Glutamatergic neuron (in vitro differentiated cells): ENCODE results near the gene CLCN1. TPM values are rescaled to one million over a fixed set of nuclear protein-coding genes. Genes with fewer than 3 reads are reported as not detected.
A peak's percentile ranks its signal among the peaks of the same experiment; 100 is the strongest.

ENCODE experiments used
- DNase-seq: peaks from one replicate; pipeline ENCODE4 v3.0.0; 2022
- H3K27ac Mint-ChIP-seq: one replicate; pipeline ENCODE4 v1.8.0; 2020; ENCODE audit warnings: mild to moderate bottlenecking, mixed read lengths, inconsistent platforms; ENCODE audit not compliant: unreplicated experiment
- H3K27me3 Mint-ChIP-seq: one replicate; pipeline ENCODE4 v1.8.0; 2020; ENCODE audit warnings: mild to moderate bottlenecking, moderate library complexity, mixed read lengths, inconsistent platforms; ENCODE audit not compliant: unreplicated experiment
- H3K36me3 Mint-ChIP-seq: one replicate; pipeline ENCODE4 v1.8.0; 2020; ENCODE audit warnings: mild to moderate bottlenecking, mixed read lengths, inconsistent platforms; ENCODE audit not compliant: unreplicated experiment
- H3K4me1 Mint-ChIP-seq: one replicate; pipeline ENCODE4 v1.8.0; 2020; ENCODE audit warnings: mild to moderate bottlenecking, low read depth, mixed read lengths, inconsistent platforms; ENCODE audit not compliant: unreplicated experiment
- H3K4me3 Mint-ChIP-seq: one replicate; pipeline ENCODE4 v1.8.0; 2020; ENCODE audit warnings: mild to moderate bottlenecking, mixed read lengths, inconsistent platforms; ENCODE audit not compliant: unreplicated experiment
- H3K9me3 Mint-ChIP-seq: one replicate; pipeline ENCODE4 v1.8.0; 2020; ENCODE audit warnings: mild to moderate bottlenecking, moderate library complexity, mixed read lengths, inconsistent platforms; ENCODE audit not compliant: unreplicated experiment
- CTCF ChIP-seq: fragments of 200-600 bp; sonication (generic); IDR thresholded peaks from one replicate; pipeline ENCODE4 v1.5.0; 2021; ENCODE audit not compliant: partially characterized antibody, unreplicated experiment
- total RNA-seq: library from RNA; stranded (reverse); fragmentation: NEBNext Ultra II Directional; extraction: Animal tissue kit (Norgen Biotek cat#: 25700); gene quantifications from one replicate; pipeline ENCODE4 v1.2.1, GENCODE V29; 2021; ENCODE audit not compliant: unreplicated experiment

The CLCN1 gene
- total RNA-seq, 1 donor from 2014 or later, result 0.56 TPM

DNA sequence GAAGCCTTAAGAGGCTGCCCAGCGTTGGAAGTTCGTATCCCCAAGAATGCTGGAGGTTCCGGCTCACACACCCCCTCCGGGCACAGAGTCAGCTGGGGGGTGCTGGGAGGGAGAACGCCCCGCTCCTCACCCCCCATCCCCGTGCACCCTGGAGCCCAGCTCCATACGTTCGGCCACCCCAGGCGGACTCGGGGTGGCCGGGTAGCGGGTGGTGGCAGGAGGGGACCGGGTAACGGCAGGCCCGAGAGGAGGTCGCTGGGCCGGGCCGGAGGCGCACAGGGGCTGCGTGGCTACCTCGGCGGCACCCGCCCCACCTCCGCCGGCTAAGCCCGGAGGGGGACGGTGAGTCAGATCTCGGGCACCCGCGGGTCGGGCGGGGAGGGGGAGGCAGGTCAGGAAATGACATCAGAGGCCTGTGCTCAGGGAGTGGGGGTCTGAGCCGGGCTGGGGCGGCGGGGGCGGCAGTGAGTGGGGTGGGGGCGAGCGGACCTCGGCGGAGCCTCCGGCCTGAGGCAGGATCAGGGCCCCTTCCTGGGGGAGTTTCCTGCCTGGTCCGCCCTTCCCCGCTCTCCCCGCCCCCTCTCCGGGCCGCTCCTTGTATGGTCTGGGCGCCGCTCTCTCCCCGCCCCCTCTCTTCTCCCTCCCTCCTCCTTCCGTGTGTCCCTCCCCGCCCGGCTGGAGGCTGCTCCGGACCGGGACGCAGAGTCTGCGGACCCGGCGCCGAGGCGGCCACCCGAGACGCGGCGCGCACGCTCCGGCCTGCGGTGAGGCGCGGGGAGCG lies 64.9 kb downstream of the CLCN1 start, which contains the start of gene ZYX:
Gene ZYX, plus strand, starts transcription at position 700 of the 781 bp plus-strand sequence. CDS start 227 bp downstream, outside the sequence.
- H3K36me3 Mint-ChIP-seq, result no peaks in the 10 kb centered on the region
- H3K27ac Mint-ChIP-seq, result peak within 1 kb of the TSS; percentile 75
- peak within 1 kb of the TSS; percentile 88 for H3K4me3 Mint-ChIP-seq
- peaks cover 16% of the 10 kb centered on the region for H3K4me1 Mint-ChIP-seq
- peaks cover 4% of the 10 kb centered on the region for H3K27me3 Mint-ChIP-seq
- peak; percentile 95 for DNase-seq
- no peak for TF ChIP-seq CTCF
- peaks cover 10% of the 10 kb centered on the region for H3K9me3 Mint-ChIP-seq

GRCh38 chr7:143381427-143382125 lies 65.7 kb downstream of the CLCN1 start:
- Mint-ChIP-seq H3K4me3 (peak overlapping the region; percentile 73), H3K9me3 (peaks cover 5% of the 10 kb centered on the region), H3K27me3 (peaks cover 4% of the 10 kb centered on the region), H3K4me1 (peaks cover 14% of the 10 kb centered on the region), H3K27ac (no peak overlapping the region), H3K36me3 (no peaks in the 10 kb centered on the region)
- TF ChIP-seq CTCF, result no peak
- no peak for DNase-seq

GRCh38 chr7:143382126-143382790 lies 66.3 kb downstream of the CLCN1 start:
- H3K27ac Mint-ChIP-seq, result no peak overlapping the region
- H3K27me3 Mint-ChIP-seq, result peaks cover 4% of the 10 kb centered on the region
- H3K4me1 Mint-ChIP-seq, result peaks cover 13% of the 10 kb centered on the region
- H3K9me3 Mint-ChIP-seq, result peaks cover 5% of the 10 kb centered on the region
- no peak for DNase-seq
- no peak for TF ChIP-seq CTCF
- H3K4me3 Mint-ChIP-seq, result peak overlapping the region; percentile 79
- no peaks in the 10 kb centered on the region for H3K36me3 Mint-ChIP-seq

DNA sequence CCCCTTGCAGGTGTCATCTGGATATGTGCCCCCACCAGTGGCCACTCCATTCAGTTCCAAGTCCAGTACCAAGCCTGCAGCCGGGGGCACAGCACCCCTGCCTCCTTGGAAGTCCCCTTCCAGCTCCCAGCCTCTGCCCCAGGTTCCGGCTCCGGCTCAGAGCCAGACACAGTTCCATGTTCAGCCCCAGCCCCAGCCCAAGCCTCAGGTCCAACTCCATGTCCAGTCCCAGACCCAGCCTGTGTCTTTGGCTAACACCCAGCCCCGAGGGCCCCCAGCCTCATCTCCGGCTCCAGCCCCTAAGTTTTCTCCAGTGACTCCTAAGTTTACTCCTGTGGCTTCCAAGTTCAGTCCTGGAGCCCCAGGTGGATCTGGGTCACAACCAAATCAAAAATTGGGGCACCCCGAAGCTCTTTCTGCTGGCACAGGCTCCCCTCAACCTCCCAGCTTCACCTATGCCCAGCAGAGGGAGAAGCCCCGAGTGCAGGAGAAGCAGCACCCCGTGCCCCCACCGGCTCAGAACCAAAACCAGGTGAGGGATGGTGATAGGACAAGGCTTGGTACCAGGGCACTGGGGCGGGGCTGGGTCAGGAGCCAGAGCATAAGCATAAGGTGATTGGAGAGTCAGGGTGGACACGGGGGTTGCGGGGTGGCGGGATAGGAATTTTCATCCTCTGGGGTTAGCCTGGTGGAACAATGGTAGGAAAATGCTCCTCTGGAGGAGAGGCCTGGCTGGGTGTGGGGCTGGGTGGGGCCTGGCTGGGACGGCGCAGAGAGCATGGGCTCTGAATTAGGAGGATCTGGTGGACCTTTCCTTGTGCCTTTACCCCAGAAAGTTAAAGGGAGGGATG lies 67.1 kb downstream of the CLCN1 start:
- DNase-seq, result no peak
- H3K27ac Mint-ChIP-seq, result no peak overlapping the region
- H3K9me3 Mint-ChIP-seq, result peaks cover 5% of the 10 kb centered on the region
- TF ChIP-seq CTCF, result no peak
- peaks cover 7% of the 10 kb centered on the region for H3K27me3 Mint-ChIP-seq
- peaks cover 17% of the 10 kb centered on the region for H3K4me1 Mint-ChIP-seq
- no peaks in the 10 kb centered on the region for H3K36me3 Mint-ChIP-seq
- peak overlapping the region; percentile 79 for H3K4me3 Mint-ChIP-seq
